HG02970 (cell line): Measurements from ENCODE around the gene PRAMEF2.
"Not testable (repeated sequence)": the region's sequence is repeated elsewhere in the genome, so short reads cannot be mapped to it uniquely, and the experiment has no call there.

ENCODE experiments used
- ATAC-seq: cut with Tn5 transposase; IDR thresholded peaks from one replicate; pipeline ENCODE4 v1.9.1; 2021; ENCODE audit warnings: mild to moderate bottlenecking, moderate library complexity, moderate number of reproducible peaks; ENCODE audit not compliant: unreplicated experiment, low FRiP score

Gene PRAMEF2, protein sequence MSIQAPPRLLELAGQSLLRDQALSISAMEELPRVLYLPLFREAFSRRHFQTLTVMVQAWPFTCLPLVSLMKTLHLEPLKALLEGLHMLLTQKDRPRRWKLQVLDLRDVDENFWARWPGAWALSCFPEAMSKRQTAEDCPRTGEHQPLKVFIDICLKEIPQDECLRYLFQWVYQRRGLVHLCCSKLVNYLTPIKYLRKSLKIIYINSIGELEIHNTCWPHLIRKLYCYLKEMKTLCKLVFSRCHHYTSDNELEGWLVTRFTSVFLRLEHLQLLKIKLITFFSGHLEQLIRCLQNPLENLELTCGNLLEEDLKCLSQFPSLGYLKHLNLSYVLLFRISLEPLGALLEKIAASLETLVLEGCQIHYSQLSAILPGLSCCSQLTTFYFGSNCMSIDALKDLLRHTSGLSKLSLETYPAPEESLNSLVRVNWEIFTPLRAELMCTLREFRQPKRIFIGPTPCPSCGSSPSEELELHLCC

DNA sequence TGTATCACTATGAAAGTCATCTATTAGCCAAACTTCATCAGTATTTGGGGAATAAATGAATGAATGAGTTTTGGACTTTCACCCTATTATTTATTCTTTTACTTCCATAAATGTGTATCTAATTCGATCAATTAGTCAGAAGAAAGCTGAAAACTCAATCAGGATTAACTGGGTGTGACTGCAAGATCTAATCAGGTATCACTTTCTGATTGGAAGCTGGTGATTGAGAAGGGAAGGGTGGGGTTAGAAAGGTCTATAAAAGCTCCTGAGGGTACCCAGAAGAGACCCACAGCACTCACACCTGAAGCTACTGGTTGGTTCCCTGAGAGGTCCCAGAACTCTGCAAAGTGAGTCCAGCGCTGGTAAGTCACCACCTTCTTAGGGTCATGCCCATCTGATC, at the start of gene PRAMEF2:
Gene PRAMEF2 (plus strand): TSS at position 301 of the 400 bp plus-strand sequence. CDS start 1,924 bp downstream, outside the sequence.
- not testable (repeated sequence) for ATAC-seq

DNA sequence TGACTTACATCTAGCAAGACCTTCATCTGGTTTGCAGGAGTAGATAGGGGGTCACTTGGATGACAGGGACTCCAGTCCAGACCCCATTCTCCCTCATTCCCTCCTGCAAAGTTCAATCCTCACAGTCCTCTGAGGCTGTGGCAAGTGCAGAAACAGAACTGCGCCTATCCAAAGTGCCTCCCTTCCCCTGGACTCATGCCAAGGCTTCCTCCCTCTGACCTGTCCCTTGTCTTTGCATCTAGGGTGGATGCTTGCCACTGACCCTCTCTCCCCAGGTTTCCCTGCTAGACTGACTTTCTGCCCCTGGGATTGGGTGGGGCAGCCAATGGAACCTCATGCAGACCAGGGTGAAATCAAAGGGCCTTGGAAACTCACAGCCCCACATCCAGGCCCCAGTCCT, 47.0 kb upstream of the PRAMEF2 start:
- no peak for ATAC-seq

DNA sequence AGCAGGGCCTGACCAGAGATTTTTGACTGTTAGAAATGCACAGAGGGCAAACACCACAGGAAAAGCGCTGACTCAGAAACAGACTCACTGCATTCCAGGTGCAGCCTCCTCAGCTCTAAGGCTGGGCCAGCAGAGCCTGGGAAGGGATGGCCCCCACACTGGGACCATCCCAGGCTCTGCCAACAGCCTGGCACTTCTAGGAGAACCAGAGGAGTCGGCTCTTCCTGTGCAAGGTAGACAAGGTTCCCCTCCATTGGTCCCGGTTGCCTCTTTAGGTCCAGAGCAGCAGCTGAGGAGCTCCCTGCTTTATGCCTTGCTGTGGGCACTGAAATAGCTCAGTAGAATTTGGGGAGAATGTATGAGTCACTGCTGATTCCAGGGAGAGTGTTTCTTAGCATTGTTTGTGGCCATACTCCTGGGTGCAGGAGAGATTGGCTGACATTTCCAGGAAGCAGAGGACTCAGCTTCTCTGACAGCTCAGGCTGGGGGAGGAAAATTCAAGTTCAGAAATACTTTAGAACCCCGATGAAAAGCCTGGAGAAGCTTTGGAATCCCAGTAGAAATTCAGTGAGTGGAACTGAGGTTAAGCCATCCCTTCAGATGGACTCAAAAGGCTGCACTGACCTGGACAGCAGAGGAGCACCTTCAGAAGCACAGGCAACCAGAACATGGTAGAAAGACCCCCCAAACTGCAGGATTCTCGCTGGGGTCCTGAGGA, 46.0 kb upstream of the PRAMEF2 start:
- no peak for ATAC-seq

DNA sequence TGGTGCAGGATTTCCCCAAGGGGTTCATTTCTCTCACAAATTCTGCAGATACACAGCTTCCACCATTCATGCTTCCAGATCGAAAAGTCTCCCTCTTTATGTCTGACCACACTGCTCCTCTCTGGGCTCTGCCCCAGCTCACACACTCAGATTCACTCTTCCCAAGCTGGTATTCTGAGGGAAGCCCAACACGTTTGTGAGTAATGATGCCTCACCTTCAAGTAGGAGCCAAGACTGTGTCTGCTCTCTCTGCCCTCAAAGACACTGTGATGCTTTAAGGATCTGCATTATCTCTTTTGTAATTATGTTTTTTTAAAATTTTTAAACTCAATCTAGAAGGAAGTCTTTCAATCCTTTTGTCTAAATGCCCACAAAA, 45.5 kb upstream of the PRAMEF2 start:
- ATAC-seq: no peak

DNA sequence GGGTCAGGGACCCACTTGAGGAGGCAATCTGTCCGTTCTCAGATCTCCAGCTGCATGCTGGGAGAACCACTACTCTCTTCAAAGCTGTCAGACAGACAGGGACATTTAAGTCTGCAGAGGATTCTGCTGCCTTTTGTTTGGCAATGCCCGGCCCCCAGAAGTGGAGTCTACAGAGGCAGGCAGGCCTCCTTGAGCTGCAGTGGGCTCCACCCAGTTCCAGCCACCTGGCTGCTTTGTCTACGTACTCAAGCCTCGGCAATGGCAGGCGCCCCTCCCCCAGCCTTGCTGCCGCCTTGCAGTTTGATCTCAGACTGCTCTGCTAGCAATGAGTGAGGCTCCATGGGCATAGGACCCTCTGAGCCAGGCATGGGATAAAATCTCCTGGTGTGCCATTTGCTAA, 37.8 kb upstream of the PRAMEF2 start:
- ATAC-seq: not testable (repeated sequence)

DNA sequence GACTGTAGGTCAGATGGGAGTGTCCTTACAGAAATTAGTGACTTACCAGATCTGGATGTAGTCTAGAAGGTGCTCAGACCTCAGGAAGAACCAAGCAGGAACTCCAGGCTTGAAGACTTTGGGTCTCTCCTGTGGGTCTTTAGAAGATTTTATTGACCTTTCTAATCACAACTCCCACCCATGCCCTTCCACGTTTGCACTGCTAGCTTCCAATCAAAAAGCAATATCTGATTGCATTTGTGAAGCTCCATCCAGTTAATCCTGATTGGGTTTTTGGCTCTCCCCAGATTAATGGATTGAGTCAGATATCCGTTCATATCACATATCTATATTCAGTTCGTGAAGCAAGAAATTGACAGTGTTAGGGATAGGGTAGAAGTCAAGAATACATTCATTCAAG, 25.6 kb upstream of the PRAMEF2 start, which contains the start of gene PRAMEF11:
Gene PRAMEF11 (minus strand): TSS at position 101 of the 400 bp plus-strand sequence. CDS start 2,621 bp downstream, outside the sequence.
- ATAC-seq: not testable (repeated sequence)

DNA sequence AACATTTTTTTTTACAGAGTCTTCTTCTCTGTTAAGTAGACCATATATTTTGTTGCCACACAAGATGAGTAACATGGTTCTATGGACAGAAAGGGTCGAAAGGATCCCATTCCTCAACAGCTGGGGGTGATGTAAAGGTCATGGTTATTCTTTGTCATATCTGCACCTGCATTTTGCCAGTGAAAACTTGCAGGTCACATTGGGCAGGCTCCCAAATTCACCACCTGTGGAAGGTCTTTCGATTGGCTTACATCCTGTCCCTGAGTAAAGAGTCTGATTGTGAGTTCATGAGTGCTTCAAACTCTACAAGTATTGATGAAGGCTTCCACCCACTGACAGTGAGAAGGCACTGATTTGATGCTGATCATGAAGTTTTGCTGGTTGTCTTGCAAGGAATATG, 23.6 kb upstream of the PRAMEF2 start:
- not testable (repeated sequence) for ATAC-seq

DNA sequence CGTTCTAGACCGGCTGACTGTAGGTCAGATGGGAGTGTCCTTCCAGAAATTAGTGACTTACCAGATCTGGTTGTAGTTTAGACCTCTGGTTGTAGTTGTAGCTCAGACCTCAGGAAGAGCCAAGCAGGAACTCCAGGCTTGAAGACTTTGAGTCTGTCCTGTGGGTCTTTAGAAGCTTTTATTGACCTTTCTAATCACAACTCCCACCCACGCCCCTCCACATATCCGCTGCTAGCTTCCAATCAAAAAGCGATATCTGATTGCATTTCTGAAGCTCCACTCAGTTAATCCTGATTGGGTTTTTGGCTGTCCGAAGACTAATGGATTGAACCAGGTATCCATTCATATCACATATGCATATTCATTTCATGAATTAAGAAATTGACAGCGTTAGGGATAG, 8.3 kb upstream of the PRAMEF2 start, which contains the start of gene HNRNPCL1:
Gene HNRNPCL1 (minus strand): TSS at position 101 of the 400 bp plus-strand sequence. CDS start 431 bp downstream, outside the sequence.
- ATAC-seq: not testable (repeated sequence)

DNA sequence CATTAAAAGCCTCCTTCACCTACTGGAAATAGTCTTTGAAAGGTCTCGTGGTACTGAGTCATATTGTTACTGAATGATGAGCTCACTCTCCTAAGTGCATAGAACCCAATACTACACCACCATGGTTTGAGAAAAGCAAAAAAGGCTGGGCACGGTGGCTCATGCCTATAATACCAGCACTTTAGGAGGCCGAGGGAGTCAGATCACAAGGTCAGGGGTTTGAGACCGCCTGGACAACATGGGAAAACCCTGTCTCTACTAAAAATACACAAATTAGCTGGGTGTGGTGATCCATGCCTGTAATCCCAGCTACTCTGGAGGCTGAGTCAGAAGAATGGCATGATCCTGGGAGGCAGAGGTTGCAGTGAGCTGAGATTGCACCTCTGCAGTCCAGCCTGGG, 5.1 kb upstream of the PRAMEF2 start:
- no peak for ATAC-seq

DNA sequence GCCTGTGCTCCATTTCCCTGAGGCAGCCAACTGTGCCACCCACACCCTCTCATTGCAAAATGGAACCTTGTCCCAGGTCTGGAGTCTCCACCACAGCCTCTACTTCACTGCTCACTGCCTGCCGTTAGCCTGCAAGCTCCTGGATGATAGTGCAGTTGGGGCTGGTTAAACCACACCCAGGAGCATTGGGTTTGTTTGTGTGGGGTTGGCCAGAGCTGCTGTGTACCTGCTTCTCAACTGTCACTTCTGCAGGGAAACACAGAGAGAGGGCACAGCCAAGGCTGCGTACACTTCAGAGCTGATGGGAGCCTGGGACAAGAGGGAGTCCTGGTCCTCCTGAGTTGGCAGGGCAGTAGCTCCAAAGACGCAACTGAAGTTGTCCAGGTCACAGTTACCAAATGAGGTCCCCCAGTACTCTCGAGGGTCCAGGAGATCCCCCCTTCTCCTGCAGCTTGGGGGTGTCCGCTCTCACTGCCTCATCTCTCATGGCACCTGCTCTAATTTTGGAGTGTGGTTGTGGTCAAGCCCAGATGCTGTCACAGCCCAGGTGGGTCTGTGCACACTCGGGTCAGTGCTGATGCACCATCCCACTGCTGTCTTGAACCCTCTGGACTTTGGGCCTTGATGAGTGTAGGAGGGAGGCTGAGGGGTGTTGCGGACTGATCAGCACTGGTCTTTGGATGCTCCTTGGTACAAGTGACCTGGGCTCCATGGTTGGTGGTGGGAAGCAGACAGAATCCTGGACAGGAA, 6.4 kb downstream of the PRAMEF2 start:
- ATAC-seq: not testable (repeated sequence)

DNA sequence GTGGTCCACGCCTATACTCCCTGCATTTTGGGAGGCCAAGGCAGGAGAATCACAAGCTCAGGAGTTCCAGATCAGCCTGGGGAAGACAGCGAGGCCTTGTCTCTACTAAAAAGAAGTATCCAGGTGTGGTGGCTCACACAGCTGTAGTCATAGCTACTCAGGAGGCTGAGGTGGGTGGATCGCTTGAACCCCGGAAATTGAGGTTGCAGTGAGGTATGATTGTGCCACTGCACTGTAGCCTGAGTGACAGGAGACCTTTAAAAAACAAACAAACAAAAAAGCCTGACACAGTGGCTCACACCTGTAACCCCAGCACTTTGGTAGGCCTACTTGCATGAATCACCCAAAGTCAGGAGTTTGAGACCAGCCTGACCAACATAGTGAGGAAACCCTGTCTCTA, 21.6 kb downstream of the PRAMEF2 start:
- ATAC-seq: not testable (repeated sequence)

DNA sequence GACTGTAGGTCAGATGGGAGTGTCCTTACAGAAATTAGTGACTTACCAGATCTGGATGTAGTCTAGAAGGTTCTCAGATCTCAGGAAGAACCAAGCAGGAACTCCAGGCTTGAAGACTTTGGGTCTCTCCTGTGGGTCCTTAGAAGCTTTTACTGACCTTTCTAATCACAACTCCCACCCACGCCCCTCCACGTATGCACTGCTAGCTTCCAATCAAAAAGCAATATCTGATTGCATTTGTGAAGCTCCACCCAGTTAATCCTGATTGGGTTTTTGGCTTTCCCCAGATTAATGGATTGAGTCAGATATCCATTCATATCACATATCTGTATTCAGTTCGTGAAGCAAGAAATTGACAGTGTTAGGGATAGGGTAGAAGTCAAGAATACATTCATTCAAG, 29.2 kb downstream of the PRAMEF2 start, which contains the start of gene PRAMEF4:
Gene PRAMEF4 (minus strand): TSS at position 101 of the 400 bp plus-strand sequence. CDS start 2,807 bp downstream, outside the sequence.
- not testable (repeated sequence) for ATAC-seq

DNA sequence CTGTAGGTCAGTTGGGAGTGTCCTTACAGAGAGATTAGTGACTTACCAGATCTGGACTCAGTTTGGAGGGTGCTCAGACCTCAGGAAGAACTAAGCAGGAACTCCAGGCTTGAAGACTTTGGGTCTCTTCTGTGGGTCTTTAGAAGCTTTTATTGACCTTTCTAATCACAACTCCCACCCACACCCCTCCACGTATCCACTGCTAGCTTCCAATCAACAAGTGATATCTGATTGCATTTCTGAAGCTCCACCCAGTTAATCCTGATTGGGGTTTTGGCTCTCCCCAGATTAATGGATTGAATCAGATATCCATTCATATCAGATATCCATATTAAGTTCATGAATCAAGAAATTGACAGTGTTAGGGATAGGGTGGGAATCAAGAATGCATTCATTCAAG, 41.3 kb downstream of the PRAMEF2 start, which contains the start of gene PRAMEF10:
Gene PRAMEF10 (minus strand): TSS at position 101 of the 400 bp plus-strand sequence. CDS start 2,423 bp downstream, outside the sequence.
- ATAC-seq: not testable (repeated sequence)

DNA sequence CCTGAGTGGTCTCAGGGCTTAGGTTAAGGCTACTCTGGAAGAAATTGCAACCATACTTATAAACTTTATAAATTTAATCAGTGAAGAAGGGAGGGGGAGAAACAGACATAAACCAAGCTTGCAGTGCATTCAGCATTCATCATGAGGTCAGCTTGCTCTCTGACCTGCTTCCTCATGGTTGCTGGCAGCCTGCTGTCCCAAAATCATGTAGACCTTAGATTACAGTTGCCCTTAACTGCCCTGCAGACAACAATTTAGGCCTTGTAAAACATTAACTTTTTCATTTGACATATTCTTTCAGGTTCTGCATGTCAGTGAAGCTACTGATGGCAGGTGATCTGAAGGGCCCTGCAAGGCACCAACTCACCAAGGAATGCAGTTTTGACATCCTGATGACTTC, 42.3 kb downstream of the PRAMEF2 start:
- not testable (repeated sequence) for ATAC-seq

DNA sequence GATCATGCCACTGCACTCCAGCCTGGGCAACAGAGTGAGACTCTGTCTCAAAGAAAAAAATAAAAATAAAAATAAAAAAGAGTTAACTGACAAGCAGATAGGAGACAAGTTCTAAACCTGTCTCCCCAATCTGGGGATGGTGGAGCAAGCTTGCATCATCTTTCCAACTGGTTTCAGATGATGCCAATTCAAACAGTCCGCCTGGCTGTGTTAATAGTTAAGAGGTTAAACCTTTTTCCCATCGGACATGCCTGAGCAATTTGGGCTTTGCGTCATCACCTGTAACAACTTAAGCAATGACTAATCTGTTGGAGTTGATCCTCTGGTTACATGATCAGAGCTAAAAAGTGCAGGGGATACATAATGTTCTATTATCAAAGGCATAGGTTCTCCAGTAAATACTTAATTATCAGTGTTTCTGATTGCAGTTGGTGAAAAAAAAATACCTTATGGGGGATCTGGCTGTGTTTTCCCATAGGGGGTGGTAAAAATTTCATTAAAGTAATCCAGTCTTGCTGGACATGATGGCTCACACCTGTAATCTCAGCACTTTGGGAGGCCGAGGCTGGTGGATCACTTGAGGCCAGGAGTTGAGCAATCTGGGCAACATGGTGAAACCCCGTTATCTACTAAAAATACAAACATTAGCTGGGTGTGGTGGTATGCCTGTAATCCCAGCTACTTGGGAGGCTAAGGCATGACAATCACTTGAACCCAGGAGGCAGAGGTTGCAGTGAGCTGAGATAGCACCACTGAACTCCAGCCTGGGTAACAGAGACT, 47.1 kb downstream of the PRAMEF2 start:
- ATAC-seq: not testable (repeated sequence)
